ENCODE measurements around the gene KLHL29.

KLHL29 gene

GRCh38 chr2:23568211-23568610 lies 183.2 kb downstream of the KLHL29 start:
- no peak overlapping the region for H3K4me3 ChIP-seq (ENCODE audit: low read depth, low read length)
- TF ChIP-seq CTCF (IDR thresholded peaks at IDR 0.05; ENCODE audit: low read depth, low read length) = no peak
- no peak for DNase-seq (ENCODE audit: low read depth)

GRCh38 chr2:23568626-23569190 lies 183.7 kb downstream of the KLHL29 start:
- no peak overlapping the region for H3K4me3 ChIP-seq (ENCODE audit: low read depth, low read length)
- TF ChIP-seq MYC (IDR thresholded peaks at IDR 0.05; ENCODE audit: low read depth, low read length) (no peak), CTCF (IDR thresholded peaks at IDR 0.05; ENCODE audit: low read depth, low read length) (no peak), POLR2A (IDR thresholded peaks at IDR 0.05; ENCODE audit: extremely low read depth, insufficient read length) (no peak), MAX (IDR thresholded peaks at IDR 0.05; ENCODE audit: low read depth, low read length) (no peak)
- no peak for DNase-seq (ENCODE audit: low read depth)

- TF ChIP-seq POLR2A (IDR thresholded peaks at IDR 0.05; ENCODE audit: extremely low read depth, insufficient read length) (no peak), MAX (IDR thresholded peaks at IDR 0.05; ENCODE audit: low read depth, low read length) (no peak), MYC (IDR thresholded peaks at IDR 0.05; ENCODE audit: low read depth, low read length) (no peak), CTCF (IDR thresholded peaks at IDR 0.05; ENCODE audit: low read depth, low read length) (no peak)
- no peak for DNase-seq (ENCODE audit: low read depth)
- no peak overlapping the region for H3K4me3 ChIP-seq (ENCODE audit: low read depth, low read length)
Observed at GRCh38 chr2:23569761-23570365, 184.9 kb downstream of the KLHL29 start.

GRCh38 chr2:23571085-23571484 lies 186.1 kb downstream of the KLHL29 start:
- no peak for TF ChIP-seq MAX (IDR thresholded peaks at IDR 0.05; ENCODE audit: low read depth, low read length)
- TF ChIP-seq CTCF (IDR thresholded peaks at IDR 0.05; ENCODE audit: low read depth, low read length) = no peak
- TF ChIP-seq MYC (IDR thresholded peaks at IDR 0.05; ENCODE audit: low read depth, low read length) = no peak
- TF ChIP-seq POLR2A (IDR thresholded peaks at IDR 0.05; ENCODE audit: extremely low read depth, insufficient read length) = no peak
- no peak for DNase-seq (ENCODE audit: low read depth)
- H3K4me3 ChIP-seq (ENCODE audit: low read depth, low read length) = no peak overlapping the region

- DNase-seq (ENCODE audit: low read depth) = no peak
- TF ChIP-seq CTCF (IDR thresholded peaks at IDR 0.05; ENCODE audit: low read depth, low read length) (no peak), MYC (IDR thresholded peaks at IDR 0.05; ENCODE audit: low read depth, low read length) (no peak), MAX (IDR thresholded peaks at IDR 0.05; ENCODE audit: low read depth, low read length) (no peak), POLR2A (IDR thresholded peaks at IDR 0.05; ENCODE audit: extremely low read depth, insufficient read length) (no peak)
- H3K4me3 ChIP-seq (ENCODE audit: low read depth, low read length) = no peak overlapping the region
Observed at GRCh38 chr2:23571527-23572282, 186.7 kb downstream of the KLHL29 start.

All from NB4 (cell line).